GM23338 (cell line): ENCODE data around the gene ENC1.

Experiments used
- CREB1 ChIP-seq: fragments of 250-450 bp; sonication (Bioruptor Pico); IDR thresholded peaks from 2 replicates; pipeline ENCODE4 v1.5.0; 2020; ENCODE audit warnings: low read depth, mild to moderate bottlenecking, moderate library complexity
- CTCF ChIP-seq, 2 experiments: fragments of 200-600 bp in 1 of 2; sonication (generic) in 1 of 2; conservative IDR thresholded peaks; 2 replicates each; pipeline versions ENCODE4 v1.5.1 to v1.6.1; 2016 to 2017; ENCODE audit warnings: antibody characterized with exemption in 2 of 2, low read depth in 2 of 2, mild to moderate bottlenecking in 2 of 2, moderate library complexity in 1 of 2
- ETS1 ChIP-seq: IDR thresholded peaks from 2 replicates; pipeline ENCODE4 v1.6.1; 2016; ENCODE audit warnings: antibody characterized with exemption
- EZH2 ChIP-seq: fragments of 200-600 bp; sonication (generic); IDR thresholded peaks from one replicate; pipeline ENCODE4 v1.8.0; 2017; ENCODE audit warnings: antibody characterized with exemption, mild to moderate bottlenecking, low read depth; ENCODE audit not compliant: unreplicated experiment
- EZH2phosphoT487 ChIP-seq: fragments of 200-600 bp; sonication (generic); IDR thresholded peaks from one replicate; pipeline ENCODE4 v1.8.1; 2018; ENCODE audit warnings: antibody characterized with exemption; ENCODE audit not compliant: unreplicated experiment
- POLR2AphosphoS5 ChIP-seq: IDR thresholded peaks from 2 replicates; pipeline ENCODE4 v1.6.1; 2016; ENCODE audit warnings: antibody characterized with exemption, low read depth
- STAT1 ChIP-seq: IDR thresholded peaks from one replicate; pipeline ENCODE4 v1.6.1; 2016; ENCODE audit warnings: antibody characterized with exemption; ENCODE audit not compliant: unreplicated experiment
- TF ChIP-seq, protein P1 (sequence below): IDR thresholded peaks from one replicate; pipeline ENCODE4 v1.6.1; 2018; ENCODE audit warnings: antibody characterized with exemption; ENCODE audit not compliant: unreplicated experiment

GRCh38 chr5:74670396-74671038, 30.0 kb upstream of the ENC1 start:
- no peak for TF ChIP-seq CTCF (conservative IDR thresholded peaks at IDR 0.05; ENCODE audit: low read depth in 2 of 2)
- TF ChIP-seq EZH2phosphoT487: no peak
- no peak for TF ChIP-seq CREB1
- TF ChIP-seq POLR2AphosphoS5: no peak
- TF ChIP-seq, protein P1, sequence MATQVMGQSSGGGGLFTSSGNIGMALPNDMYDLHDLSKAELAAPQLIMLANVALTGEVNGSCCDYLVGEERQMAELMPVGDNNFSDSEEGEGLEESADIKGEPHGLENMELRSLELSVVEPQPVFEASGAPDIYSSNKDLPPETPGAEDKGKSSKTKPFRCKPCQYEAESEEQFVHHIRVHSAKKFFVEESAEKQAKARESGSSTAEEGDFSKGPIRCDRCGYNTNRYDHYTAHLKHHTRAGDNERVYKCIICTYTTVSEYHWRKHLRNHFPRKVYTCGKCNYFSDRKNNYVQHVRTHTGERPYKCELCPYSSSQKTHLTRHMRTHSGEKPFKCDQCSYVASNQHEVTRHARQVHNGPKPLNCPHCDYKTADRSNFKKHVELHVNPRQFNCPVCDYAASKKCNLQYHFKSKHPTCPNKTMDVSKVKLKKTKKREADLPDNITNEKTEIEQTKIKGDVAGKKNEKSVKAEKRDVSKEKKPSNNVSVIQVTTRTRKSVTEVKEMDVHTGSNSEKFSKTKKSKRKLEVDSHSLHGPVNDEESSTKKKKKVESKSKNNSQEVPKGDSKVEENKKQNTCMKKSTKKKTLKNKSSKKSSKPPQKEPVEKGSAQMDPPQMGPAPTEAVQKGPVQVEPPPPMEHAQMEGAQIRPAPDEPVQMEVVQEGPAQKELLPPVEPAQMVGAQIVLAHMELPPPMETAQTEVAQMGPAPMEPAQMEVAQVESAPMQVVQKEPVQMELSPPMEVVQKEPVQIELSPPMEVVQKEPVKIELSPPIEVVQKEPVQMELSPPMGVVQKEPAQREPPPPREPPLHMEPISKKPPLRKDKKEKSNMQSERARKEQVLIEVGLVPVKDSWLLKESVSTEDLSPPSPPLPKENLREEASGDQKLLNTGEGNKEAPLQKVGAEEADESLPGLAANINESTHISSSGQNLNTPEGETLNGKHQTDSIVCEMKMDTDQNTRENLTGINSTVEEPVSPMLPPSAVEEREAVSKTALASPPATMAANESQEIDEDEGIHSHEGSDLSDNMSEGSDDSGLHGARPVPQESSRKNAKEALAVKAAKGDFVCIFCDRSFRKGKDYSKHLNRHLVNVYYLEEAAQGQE: no peak
- TF ChIP-seq EZH2: no peak
- TF ChIP-seq ETS1: no peak
- no peak for TF ChIP-seq STAT1
